ENCODE measurements around the gene UBE2H. TPM values are rescaled to one million over a fixed set of nuclear protein-coding genes. Genes with fewer than 3 reads are reported as not detected.

Gene UBE2H
- total RNA-seq, 1 donor = 69.1 TPM

- no peak overlapping the region for H3K4me3 ChIP-seq (ENCODE audit: low read depth, low read length)
- no peak for TF ChIP-seq CTCF (IDR thresholded peaks at IDR 0.05; ENCODE audit: insufficient read depth, low read depth, low read length)
- DNase-seq (ENCODE audit: low read depth) = no peak
Measured at GRCh38 chr7:129946282-129946681, 6.5 kb downstream of the UBE2H start.

- H3K4me3 ChIP-seq (ENCODE audit: low read depth, low read length) = no peak overlapping the region
- DNase-seq (ENCODE audit: low read depth) = no peak
- no peak for TF ChIP-seq CTCF (IDR thresholded peaks at IDR 0.05; ENCODE audit: insufficient read depth, low read depth, low read length)
Measured at GRCh38 chr7:129943352-129943751, 9.4 kb downstream of the UBE2H start.

GRCh38 chr7:129940329-129940728 lies 12.4 kb downstream of the UBE2H start:
- no peak overlapping the region for H3K4me3 ChIP-seq (ENCODE audit: low read depth, low read length)
- no peak for DNase-seq (ENCODE audit: low read depth)
- TF ChIP-seq CTCF (IDR thresholded peaks at IDR 0.05; ENCODE audit: insufficient read depth, low read depth, low read length) = no peak

GRCh38 chr7:129939881-129940280 lies 12.9 kb downstream of the UBE2H start:
- H3K4me3 ChIP-seq (ENCODE audit: low read depth, low read length) = no peak overlapping the region
- TF ChIP-seq CTCF (IDR thresholded peaks at IDR 0.05; ENCODE audit: insufficient read depth, low read depth, low read length) = no peak
- DNase-seq (ENCODE audit: low read depth) = no peak

- no peak for DNase-seq (ENCODE audit: low read depth)
- H3K4me3 ChIP-seq (ENCODE audit: low read depth, low read length) = no peak overlapping the region
- TF ChIP-seq CTCF (IDR thresholded peaks at IDR 0.05; ENCODE audit: insufficient read depth, low read depth, low read length) = no peak
Measured at GRCh38 chr7:129933627-129934026, 19.1 kb downstream of the UBE2H start.

- H3K4me3 ChIP-seq (ENCODE audit: low read depth, low read length) = no peak overlapping the region
- DNase-seq (ENCODE audit: low read depth) = no peak
- TF ChIP-seq CTCF (IDR thresholded peaks at IDR 0.05; ENCODE audit: insufficient read depth, low read depth, low read length) = no peak
Measured at GRCh38 chr7:129926618-129927017, 26.1 kb downstream of the UBE2H start.

GRCh38 chr7:129925416-129926002 lies 27.3 kb downstream of the UBE2H start:
- peak; percentile 75 for DNase-seq (ENCODE audit: low read depth)
- H3K4me3 ChIP-seq (ENCODE audit: low read depth, low read length) = no peak overlapping the region
- no peak for TF ChIP-seq CTCF (IDR thresholded peaks at IDR 0.05; ENCODE audit: insufficient read depth, low read depth, low read length)

Measured in fibroblast of villous mesenchyme (primary cell).